ENCODE results near the gene C17orf107.

DNA sequence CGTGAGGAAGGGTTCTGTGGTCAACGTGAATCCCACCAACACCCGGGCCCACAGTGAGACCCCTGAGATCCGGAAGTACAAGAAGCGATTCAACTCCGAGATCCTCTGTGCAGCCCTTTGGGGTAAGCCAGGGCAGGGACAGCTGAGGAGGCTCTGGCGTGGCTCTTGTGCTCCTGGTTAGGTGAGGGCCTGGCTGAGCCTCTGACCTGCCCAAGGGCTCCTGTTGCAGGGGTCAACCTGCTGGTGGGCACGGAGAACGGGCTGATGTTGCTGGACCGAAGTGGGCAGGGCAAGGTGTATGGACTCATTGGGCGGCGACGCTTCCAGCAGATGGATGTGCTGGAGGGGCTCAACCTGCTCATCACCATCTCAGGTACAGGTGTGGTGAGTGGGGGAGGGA lies 4.2 kb upstream of the C17orf107 start:
- TF ChIP-seq EZH2 (IDR thresholded peaks at IDR 0.05; ENCODE audit: insufficient read depth, poor library complexity, severe bottlenecking) (no peak), EZH2phosphoT487 (IDR thresholded peaks at IDR 0.05; ENCODE audit: insufficient read depth, low read depth) (no peak)
